ENCODE measurements around the gene STAT6. TPM values are rescaled to one million over a fixed set of nuclear protein-coding genes. Genes with fewer than 3 reads are reported as not detected.

Gene STAT6
- total and polyA plus RNA-seq, 2 donors (not counting 3 experiments of a cell fraction or from before 2014, with no cell fraction given), result 136 to 147 TPM

- H4K20me1 ChIP-seq (replicated peaks; ENCODE audit: control insufficient read depth, extremely low read depth, insufficient read depth, low read length), result no peaks in the 10 kb centered on the region
- TF ChIP-seq CTCF (IDR thresholded peaks at IDR 0.05; ENCODE audit: extremely low read depth in 1 of 2, insufficient read depth in 1 of 2, low read depth in 1 of 2, low read length in 2 of 2) (no peak), FOS (IDR thresholded peaks at IDR 0.05; ENCODE audit: borderline replicate concordance, insufficient read depth, low read length) (no peak), MAX (IDR thresholded peaks at IDR 0.05; ENCODE audit: insufficient read depth, insufficient read length) (no peak), POLR2AphosphoS5 (IDR thresholded peaks at IDR 0.05; ENCODE audit: insufficient read depth, low read depth, low read length) (no peak), JUN (IDR thresholded peaks at IDR 0.05; ENCODE audit: borderline replicate concordance, insufficient read depth, insufficient read length, low read depth) (no peak), EZH2 (IDR thresholded peaks at IDR 0.05; ENCODE audit: borderline replicate concordance, low read depth, low read length, severe bottlenecking) (no peak), MYC (IDR thresholded peaks at IDR 0.05; ENCODE audit: low read depth, low read length) (no peak), GATA2 (IDR thresholded peaks at IDR 0.05; ENCODE audit: insufficient read depth, insufficient read length, low read depth, low read length) (no peak), POLR2A (IDR thresholded peaks at IDR 0.05; ENCODE audit: low read depth, low read length) (no peak)
- no peak overlapping the region for H3K4me2 ChIP-seq (ENCODE audit: insufficient read depth, low read length)
- POLR2A ChIA-PET, result no interaction called here
- no peaks in the 10 kb centered on the region for H3K4me1 ChIP-seq (ENCODE audit: control insufficient read depth, extremely low read depth, insufficient read depth, low read length)
- H3K9me3 ChIP-seq (replicated peaks; ENCODE audit: control insufficient read depth, insufficient read depth, low read length), result no peaks in the 10 kb centered on the region
- H3K9me1 ChIP-seq (replicated peaks; ENCODE audit: control insufficient read depth, extremely low read depth, insufficient read depth, low read length), result no peaks in the 10 kb centered on the region
- H3K4me3 ChIP-seq (replicated peaks in 1 of 3; ENCODE audit: insufficient read depth in 1 of 3, low read depth in 1 of 3, low read length in 3 of 3), result no peak overlapping the region
- DNase-seq (ENCODE audit: low read depth, low spot score) (no peak), FAIRE-seq (no peak)
- BruUV-seq (replicated peaks), result no TSS peak
- H3K27ac ChIP-seq (ENCODE audit: insufficient read depth, low read depth, low read length), result no peak overlapping the region
- H3K36me3 ChIP-seq (ENCODE audit: control insufficient read depth in 2 of 2, extremely low read depth in 1 of 2, insufficient read depth in 2 of 2, low read length in 2 of 2), result no peaks in the 10 kb centered on the region
- H3K27me3 ChIP-seq (ENCODE audit: control insufficient read depth in 2 of 2, insufficient read depth in 2 of 2, low read length in 2 of 2), result peaks cover 7 to 11% of the 10 kb centered on the region in 2 experiments
- intact Hi-C loops (cut with micrococcal nuclease) (no loop called here), dilution Hi-C loops (cut with MboI; ENCODE audit: extremely low pct_ligation_motif_present, low sequenced_read_pairs) (no loop called here)
- H3K9ac ChIP-seq (replicated peaks; ENCODE audit: extremely low read depth, insufficient read depth, low read length), result no peak overlapping the region
- H2AFZ ChIP-seq (ENCODE audit: low read depth, low read length), result no peak overlapping the region
- H3K79me2 ChIP-seq (ENCODE audit: control insufficient read depth, insufficient read depth, low read length), result no peaks in the 10 kb centered on the region
- CTCF ChIA-PET, result interaction anchor here (1.0 to 1.7 kb wide), 2 partner anchors 14 to 35 kb away, joined by 4 to 7 read pairs; no protein-coding TSS in a partner anchor
Measured at GRCh38 chr12:57138526-57139272, 27.5 kb upstream of the STAT6 start.

Data from endothelial cell of umbilical vein (primary cell).